GM19438 (cell line): ENCODE measurements around the gene TMED8.
"Not testable (repeated sequence)": the region's sequence is repeated elsewhere in the genome, so short reads cannot be mapped to it uniquely, and the experiment has no call there.

Experiments used
- ATAC-seq: cut with Tn5 transposase; IDR thresholded peaks from one replicate; pipeline ENCODE4 v1.9.1; 2021; ENCODE audit warnings: low read depth; ENCODE audit not compliant: unreplicated experiment

TMED8 gene

DNA sequence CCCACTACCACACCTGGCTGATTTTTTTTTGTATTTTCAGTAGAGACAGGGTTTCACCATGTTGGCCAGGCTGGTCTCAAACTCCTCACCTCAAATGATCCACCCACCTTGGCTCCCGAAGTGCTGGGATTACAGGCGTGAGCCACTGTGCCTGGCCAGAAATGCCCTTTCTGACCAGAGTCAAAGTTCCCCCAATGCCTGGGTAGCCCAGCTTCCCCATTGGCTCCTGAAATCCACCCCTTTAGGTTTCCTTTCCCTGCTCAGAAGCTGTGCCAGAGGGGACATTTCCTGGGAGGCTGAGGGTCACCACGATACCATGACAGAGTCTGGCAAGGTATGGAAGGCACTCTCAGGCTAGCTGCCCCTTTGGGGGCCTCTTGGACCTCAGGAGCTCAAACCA, 52.6 kb downstream of the TMED8 start:
- no peak for ATAC-seq

DNA sequence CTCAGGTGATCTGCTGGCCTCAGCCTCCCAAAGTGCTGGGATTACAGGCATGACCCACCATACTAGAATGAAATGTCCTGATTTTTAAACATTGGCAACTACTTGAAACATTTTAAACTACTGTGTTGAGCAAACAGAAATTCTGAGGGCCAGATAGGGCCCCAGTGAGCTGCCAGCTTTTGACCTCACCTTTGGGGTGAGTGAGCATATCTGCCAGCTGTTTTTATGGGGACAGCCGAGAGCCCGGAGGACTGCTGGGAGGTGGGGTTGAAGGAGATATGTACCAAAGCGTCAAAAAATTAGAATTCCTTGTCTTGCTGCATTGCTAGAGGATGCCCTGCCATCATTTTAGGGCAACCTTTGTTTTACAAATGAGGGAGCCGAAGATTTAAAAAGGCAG, 53.3 kb downstream of the TMED8 start:
- no peak for ATAC-seq

DNA sequence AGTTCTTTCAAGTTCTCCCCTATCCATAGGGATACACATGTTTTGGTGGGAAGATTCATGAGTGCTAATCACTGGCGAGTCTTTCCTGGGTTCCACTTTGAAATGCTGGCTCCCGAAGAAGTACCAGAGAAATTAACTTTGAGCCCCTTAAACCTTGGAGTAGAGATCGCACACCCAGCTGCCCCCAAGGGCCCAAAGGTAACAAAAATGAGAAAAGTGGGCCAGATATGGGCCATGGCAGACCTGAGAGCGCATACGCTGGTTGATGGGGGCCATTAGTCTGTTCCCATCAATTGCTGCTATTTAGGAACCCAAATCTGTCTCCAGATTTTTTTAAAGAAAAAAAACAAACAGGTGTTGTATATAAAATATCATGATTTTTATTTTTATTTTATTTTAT, 53.9 kb downstream of the TMED8 start:
- no peak for ATAC-seq

DNA sequence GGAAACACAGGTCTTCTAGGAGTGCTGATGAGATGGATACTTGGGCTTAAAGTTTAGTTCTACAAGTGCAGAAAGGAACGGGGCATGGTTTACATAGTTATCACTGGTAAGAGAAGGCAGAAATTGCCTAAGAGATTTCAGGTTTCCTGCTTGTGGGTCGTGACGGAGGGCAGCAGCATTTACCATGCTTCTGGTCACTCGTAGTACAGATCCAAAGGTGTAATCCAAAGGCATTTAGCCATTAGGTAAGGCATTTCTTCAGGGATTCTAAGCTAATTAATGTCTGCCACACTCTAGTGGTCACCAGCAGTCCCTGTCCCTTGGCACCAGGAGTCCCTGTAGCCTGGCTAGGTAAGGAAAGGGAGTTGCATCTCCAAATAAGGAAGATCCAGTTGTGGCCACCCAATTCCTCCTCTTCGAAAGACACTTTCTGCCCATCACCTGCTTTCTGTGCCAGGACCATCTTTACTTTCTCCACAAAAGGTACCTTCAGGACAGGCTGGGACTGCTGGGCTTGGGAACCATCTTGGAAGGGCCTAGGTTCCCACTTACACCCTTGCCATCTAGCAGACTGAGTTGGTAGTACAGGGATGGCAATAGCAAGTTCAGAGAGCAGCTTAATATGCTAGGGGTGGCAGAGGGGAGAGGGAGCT, 54.5 kb downstream of the TMED8 start:
- no peak for ATAC-seq

DNA sequence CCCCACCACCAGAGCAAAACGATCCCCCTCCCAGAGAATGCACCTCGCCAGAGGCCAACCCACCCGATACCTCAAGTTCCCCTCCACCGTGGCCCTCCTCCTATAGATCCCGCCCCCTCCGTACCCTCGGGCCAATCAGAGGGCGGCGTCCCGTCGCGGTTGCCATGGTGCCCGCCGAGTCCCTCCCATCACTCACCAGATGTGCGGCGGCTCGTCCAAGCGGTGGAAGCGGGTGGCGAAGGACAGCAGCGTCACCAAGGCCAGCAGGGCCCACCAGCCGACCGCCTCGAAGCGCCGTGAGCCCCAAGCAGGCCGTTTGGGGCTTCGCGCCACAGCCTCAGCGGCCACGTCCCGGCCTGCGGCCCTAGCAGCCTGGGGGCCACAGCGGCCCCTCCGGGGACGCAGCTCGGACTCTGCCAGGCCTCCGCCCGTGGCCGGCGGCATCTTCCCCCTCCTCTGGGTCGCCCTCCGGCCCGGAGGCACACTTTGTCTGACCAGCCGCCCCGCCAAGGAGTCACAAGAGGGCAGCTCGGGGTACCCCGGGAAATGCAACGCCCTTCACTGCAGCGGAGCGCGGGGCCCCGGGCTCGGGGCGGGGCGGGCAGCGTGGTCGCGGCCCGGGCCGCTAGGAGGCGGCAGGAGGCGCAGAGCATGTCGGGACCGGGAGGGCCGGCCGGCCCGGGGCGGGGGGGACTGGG, 56.5 kb downstream of the TMED8 start, which contains the start of gene POMT2:
Gene POMT2, minus strand, starts transcription at position 646 of the 698 bp plus-strand sequence. Its CDS starts 202 bp downstream, at position 444.
- ATAC-seq, result peak; percentile 69

DNA sequence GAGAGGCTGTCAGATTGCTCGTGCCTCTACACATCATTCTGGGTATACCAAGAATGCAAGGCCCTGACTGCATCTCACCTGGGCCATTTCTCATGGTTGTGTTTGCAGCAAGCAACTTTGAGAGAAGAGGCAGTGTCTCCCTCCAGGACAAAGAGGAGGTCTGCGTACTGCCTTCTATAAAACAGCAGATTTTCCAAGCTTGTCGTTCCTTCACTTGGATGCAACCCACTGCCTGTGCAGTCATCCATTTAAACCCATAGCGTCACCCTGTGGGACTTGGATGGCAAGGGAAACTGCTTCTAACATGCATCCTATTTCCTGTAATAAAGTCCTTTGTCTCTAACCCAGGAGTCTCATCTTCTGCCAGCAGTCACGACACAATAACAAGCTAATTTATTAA, 57.5 kb downstream of the TMED8 start:
- no peak for ATAC-seq

DNA sequence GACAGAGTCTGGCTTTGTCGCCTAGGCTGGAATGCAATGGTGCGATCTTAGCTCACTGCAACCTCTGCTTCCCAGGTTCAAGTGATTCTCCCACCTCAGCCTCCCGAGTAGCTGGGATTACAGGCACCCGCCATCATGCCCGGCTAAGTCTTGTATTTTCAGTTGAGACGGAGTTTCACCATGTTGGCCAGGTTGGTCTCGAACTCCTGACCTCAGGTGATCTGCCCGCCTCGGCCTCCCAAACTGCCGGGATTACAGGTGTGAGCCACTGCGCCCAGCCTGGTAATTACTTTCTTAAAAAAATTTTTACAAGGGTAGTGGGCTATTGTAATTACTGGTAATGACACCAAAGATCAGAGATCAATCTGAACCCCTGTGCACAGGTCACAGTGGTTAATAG, 58.1 kb downstream of the TMED8 start:
- not testable (repeated sequence) for ATAC-seq

DNA sequence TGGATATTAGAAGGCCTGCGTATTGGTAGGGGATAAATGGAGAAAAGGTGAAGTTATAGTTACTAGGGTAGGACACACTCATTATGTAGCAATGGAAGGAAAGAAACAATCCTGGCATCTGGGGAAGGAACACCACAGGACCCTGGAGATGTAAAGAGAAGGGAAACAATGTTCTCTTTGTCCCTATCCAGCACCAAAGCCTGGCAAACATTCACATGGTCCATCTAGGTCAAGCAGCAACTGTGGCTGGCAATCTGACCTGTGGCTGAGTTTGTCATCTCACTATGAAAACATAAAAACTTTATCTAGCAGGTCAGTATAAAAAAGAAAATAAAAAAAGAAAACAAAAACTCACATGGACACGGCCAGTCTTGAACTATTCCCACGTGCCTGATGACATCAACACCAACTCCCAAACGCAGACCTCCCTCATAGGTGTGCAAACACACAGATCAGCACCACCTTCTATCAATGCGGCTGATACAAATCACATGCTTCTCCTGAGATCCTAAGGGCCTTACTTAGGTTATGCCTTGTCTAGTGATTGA, 58.8 kb downstream of the TMED8 start:
- no peak for ATAC-seq

DNA sequence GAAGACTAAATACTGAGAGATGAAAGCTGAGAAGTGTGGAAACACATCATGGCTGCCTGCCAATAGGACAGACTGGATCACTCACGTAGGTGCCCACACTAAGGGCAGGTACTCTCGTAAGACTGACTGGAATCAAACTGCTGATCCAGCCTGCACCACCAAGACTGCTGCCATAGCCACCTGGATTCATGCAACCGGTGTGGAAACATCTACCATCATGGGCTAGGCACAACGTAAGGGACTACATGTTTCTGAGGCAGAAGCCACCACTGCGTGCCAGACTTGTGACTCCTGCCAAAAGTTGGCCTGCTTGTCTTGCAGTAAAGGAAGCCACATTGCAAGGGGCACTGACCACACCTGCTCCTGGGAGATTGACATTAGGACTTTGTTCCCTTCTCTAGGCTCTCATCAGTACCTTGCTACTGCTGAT, 60.0 kb downstream of the TMED8 start:
- no peak for ATAC-seq

DNA sequence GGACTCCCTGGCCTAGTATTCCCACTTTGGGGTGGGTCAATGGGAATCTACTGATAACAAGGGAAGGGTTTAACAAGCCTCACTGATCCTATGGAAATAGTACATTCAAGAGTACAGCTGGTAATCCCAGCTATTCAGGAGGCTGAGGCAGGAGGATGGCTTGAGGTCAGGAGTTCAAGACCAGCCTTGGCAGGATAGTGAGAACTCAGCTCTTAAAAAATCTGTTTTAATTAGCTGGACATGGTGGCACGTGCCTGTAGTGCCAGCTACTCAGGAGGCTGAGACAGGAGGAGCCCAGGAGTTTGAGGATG, 60.7 kb downstream of the TMED8 start:
- ATAC-seq, result no peak

DNA sequence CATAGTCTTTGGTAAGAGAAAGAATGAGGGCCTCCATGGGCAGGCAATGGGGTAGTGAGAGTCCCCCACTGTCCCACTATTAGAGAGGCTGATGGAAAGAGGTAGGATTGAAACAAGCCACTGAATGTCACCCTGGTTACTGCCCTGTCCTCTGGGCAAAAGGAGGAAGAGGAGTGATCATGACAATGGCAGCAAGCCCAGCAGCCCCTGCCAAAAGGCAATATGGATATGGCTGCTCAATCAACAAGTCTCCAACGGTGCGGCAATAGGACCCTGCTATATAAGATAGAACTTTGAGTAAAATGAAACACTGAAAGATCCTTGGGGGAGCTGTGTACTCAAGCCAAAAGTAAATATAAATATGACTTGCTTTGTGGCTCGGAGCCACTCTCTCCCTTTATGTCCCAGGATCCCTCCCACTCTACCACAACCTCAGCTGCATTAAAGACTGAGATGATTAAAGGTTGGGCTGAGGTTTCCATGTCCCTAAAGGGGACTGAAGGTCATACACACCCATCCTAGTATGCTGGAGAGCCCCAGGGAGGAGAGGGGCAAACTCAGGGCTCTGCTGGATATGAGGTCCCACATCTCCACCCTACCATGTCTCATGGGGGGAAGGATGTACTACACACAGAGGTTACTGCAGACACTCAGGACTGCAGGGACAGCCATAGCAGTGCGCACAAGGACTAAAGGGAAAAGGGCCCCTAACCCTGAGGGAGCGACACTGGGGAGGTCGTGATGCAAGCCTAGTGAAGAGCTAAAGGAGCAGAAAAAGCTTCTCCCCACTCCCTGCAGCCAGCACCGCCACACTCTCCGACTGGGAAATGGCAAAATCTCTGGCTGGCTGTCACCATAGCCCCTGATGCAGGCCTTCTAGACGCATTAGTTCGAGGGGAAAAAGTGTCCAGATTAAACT, 62.1 kb downstream of the TMED8 start:
- no peak for ATAC-seq

DNA sequence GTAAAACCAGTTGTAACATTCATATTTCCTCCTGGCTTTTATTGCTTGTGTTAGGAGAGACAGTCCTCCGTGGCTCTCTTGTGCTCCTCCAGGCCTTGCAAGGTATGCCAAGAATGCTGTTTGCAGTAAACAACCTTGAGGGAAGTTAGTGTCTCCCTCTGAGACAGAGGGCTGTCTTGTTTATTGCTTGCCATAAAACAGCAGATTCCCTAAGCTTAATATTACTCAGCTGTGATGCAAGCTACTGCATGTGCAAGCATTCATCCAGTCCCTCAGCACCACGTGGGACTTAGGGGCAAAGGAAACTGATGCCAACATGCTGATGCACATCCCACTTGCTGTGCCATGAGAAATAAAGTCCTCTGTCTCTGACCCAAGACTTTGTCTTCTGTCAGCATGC, 62.9 kb downstream of the TMED8 start:
- ATAC-seq, result no peak

DNA sequence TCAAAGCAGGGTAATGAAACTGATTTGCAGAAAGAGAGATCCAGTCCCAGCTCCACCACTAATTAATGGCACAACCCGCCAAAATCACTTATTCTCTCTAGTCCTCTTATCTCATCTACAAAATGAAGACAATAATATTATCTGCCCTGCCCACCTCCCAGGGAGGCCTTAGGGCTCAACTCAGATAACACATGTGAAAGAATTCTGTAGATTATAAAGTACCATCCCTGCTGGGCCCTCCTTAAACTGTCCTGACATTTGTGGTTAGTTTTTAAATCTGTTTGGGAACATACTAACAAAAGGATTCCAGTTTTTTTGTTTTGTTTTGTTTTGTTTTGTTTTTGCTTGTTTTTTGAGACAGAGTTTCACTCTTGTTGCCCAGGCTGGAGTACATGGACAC, 63.5 kb downstream of the TMED8 start:
- ATAC-seq, result no peak

DNA sequence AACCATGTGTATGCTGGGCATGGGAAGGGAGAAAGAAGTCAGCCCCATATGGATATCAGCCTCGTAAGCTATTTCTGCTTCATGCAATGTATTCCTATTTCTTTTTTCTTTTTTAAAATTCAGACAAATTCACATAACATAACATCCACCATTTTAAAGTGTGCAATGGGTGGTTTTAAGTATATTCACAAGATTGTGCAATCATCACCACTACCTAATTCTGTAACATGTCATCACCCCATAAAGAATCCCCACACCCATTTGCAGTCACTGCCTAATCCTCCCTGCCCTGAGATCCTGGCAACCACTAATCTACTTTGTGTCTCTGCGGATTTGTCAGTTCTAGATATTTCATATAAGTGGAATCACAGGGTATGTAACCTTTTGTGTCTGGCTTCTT, 65.7 kb downstream of the TMED8 start:
- ATAC-seq, result no peak

DNA sequence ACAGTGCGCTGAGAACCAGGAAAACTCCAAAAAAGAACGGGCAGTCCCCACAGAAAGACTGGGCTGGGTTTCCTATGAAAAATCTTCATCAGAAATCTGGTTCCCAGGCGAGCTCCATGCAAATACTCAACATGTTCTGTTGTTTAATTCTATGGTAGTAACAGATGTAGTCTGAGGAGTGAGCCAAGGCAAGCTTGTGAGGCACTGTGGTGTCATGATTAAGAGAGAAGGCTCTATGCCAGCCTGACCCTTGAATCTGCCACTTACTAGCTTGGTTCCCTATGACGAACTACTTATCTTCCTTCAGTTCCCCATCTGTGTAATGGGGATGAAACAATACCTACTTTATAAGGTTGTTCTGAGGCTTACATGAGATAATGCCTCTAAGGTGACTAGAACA, 66.9 kb downstream of the TMED8 start:
- no peak for ATAC-seq

DNA sequence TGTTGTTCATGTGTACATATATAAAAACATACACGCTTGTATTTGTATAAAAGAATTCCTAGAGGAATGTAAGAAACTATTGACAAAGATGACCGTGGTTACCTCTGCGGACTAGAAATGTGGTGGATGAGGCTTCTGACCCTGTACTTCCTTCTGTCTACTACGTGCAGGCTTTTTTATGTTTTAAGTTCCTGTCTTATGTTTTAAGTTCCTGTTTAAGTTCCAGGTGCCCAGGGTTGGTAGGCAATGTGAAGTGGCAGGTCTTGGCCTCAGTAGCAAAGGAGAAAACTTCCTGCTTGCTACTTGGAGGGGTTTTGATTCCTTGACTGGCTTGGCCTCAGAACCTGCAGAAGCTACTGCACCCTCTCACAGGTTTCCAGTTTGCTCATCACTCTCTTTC, 67.8 kb downstream of the TMED8 start:
- ATAC-seq, result no peak

DNA sequence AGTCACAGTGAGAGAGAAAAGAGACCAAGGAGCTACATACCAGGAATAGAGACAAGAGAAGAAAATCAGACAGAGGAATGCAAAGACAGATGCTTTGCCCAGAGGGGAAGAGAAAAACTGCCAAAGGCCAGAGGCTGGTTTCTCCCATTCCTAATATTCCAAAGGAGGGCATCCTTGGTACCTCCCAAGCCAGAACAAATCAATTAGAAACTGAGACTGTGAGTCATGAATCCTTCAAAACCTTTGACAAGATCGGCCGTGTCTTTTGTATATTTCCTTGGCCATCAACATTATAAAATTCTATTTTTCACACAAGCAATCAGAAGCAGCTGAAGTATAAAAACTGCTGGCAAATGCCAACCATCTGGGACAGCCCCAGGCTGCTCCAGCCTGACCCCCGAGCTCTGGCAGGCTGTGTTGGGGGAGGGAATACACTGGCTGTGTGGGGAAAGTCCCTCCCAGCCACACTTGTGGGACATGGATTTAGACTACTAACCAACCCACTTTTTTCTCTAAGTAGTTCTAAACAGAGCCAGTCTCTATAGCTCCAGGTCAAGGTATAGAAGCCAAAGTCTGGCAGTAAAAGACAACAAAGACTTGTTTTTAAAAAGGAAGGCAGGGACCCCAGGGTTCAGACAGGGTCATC, 69.9 kb downstream of the TMED8 start:
- no peak for ATAC-seq

DNA sequence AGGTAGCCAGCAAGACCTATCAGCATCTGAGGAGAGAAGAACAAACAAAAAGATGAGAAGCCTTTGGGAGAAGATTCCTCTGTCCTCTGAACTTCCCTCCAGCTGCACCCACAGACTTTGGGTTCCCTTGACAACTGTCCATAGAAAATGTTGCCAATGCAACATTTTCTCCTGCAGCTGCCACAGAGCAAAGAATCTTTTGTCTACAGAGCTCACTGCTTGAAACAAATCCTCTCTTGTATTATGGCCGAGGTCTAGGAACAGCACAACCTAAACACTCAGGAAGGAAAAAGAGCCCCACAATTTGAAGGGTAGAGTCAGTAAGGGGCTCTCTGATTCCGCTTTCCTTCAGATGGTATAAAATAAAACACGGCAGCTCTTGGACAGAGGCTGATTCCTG, 70.5 kb downstream of the TMED8 start:
- ATAC-seq, result no peak

DNA sequence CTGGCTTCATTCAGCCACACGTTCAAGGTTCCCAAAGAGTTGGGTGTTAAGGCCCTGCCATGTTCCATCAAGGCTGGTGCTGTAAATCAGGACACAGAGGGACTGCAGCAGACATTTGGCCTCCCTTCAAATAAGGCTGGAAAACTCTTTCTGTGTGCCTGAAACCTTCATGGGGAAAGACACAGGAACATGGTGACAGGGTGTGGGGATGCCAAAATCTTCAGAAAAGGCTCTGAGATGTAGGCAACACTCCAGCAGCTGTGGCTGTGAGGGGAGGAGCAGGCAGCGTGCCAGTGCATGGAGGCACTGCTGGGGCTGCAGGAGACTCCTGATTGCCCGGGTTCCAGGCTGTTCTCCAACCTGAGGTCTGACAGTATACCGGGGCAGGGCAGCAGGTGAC, 71.2 kb downstream of the TMED8 start:
- ATAC-seq, result no peak

DNA sequence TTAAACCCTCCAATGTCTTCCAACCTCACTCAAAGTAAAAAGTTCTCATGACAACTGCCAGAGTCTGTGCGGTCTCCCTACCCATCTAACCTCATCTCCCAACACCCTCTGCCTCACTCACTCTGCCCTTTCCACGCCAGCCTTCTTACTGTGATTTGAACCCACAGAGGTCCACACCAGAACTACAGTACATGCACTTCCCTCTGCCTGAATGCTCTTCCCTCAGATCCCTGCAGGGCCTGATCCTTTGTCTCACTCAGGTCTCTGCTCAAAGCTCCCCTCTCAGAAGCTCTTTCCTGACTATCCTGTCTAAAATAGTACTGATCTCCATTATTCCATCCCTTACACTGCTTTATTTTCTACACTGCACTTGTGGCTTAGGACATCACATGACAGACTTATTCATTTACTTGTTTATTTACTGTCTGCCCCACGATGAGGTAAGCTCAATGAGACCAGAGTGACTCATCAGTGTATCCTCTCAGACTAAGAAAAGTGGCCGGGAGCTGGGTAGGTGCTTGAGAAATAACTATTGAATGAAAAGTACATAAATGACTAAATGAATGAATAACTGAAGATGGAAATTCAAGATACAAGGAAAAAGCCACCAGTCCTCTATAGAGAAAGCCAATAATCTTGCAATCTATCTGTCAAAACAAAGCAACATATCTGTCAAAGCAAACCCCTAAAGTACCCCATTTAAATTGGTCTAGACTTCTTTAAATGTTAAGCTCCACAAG, 73.3 kb downstream of the TMED8 start:
- no peak for ATAC-seq
